ENCODE data around the gene LAMTOR1.

DNA sequence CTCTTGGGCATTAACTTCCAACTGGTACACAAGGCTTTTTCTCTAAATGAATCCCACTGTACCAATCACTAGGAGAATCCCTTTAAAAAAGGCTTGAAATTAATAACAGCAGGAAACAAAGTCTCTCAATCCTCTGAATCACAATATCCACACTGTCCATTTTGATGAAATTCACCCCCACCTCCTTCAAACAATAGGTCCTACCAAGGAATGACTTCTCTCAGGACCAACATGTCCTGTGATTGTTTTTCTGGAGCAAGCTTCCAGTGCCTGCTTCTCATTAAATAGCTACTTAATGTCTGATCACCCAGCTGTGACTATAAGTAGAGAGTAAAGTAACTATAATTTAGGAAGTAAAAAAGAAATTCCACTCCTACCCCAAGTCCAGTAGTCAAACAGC is 35.8 kb downstream of the LAMTOR1 start:
- TF ChIP-seq CTCF (IDR thresholded peaks at IDR 0.05; ENCODE audit: insufficient read depth, low read length, poor library complexity, severe bottlenecking) (no peak), EZH2phosphoT487 (conservative IDR thresholded peaks at IDR 0.05; ENCODE audit: low read length) (no peak)

All from SU-DHL-6 (cell line).